K562 (cell line): ENCODE results near the gene FHIT. TPM values are rescaled to one million over a fixed set of nuclear protein-coding genes. Genes with fewer than 3 reads are reported as not detected.

ENCODE experiments used
- ATF7 ChIP-seq: fragments of 450-650 bp; IDR thresholded peaks from 2 replicates; pipeline ENCODE4 v1.7.1; 2014; ENCODE audit warnings: mild to moderate bottlenecking, moderate library complexity
- JUND ChIP-seq, 2 experiments: IDR thresholded peaks; 2 replicates in 1 of 2; 3 replicates in 1 of 2; pipeline ENCODE4 v1.6.1; 2011; ENCODE audit warnings: borderline replicate concordance in 2 of 2, low read depth in 2 of 2, low read length in 2 of 2, improper control_type of control experiment in 1 of 2, missing biosample characterization in 1 of 2, missing genetic modification characterization in 1 of 2, missing genetic modification reagents in 1 of 2
- MED1 ChIP-seq: sonication (generic); formaldehyde crosslinking; IDR thresholded peaks from 2 replicates; pipeline ENCODE4 v1.8.1; 2023; ENCODE audit warnings: missing genetic modification reagents, borderline replicate concordance
- MTA1 ChIP-seq: fragments of 450-650 bp; IDR thresholded peaks from 2 replicates; pipeline ENCODE4 v1.6.1; 2017; ENCODE audit warnings: borderline replicate concordance
- NFE2L1 ChIP-seq: fragments of 450-650 bp; IDR thresholded peaks from 2 replicates; pipeline ENCODE4 v1.6.1; 2016; ENCODE audit warnings: missing genetic modification characterization, low read depth, mild to moderate bottlenecking, missing compliant biosample characterization, moderate library complexity, borderline replicate concordance
- PRMT5 ChIP-seq: sonication (generic); formaldehyde crosslinking; IDR thresholded peaks from 2 replicates; pipeline ENCODE4 v1.5.0; 2020; ENCODE audit warnings: missing genetic modification reagents
- RBFOX2 ChIP-seq: fragments of 200-400 bp; formaldehyde crosslinking; IDR thresholded peaks from 2 replicates; pipeline ENCODE4 v1.6.1; 2017; ENCODE audit warnings: low read depth, mild to moderate bottlenecking, low read length, moderate library complexity
- SETDB1 ChIP-seq: IDR thresholded peaks from one replicate; pipeline ENCODE4 v1.6.1; 2012; ENCODE audit warnings: low read length, control low read depth, inconsistent platforms
- SFPQ ChIP-seq: fragments of 200-400 bp; formaldehyde crosslinking; IDR thresholded peaks from 2 replicates; pipeline ENCODE4 v1.6.1; 2017; ENCODE audit warnings: mild to moderate bottlenecking, low read depth, low read length, moderate library complexity
- SLC30A9 ChIP-seq: fragments of 250-450 bp; sonication (Bioruptor Pico); IDR thresholded peaks from 2 replicates; pipeline ENCODE4 v1.8.0; 2022; ENCODE audit warnings: mild to moderate bottlenecking, moderate library complexity
- ZBED1 ChIP-seq: IDR thresholded peaks from 2 replicates; pipeline ENCODE4 v1.6.1; 2014
- ZHX1 ChIP-seq: fragments of 150-350 bp; conservative IDR thresholded peaks from 2 replicates; pipeline ENCODE4 v1.6.1; 2014; ENCODE audit warnings: low read length
- ZNF143 ChIP-seq: sonication (generic); formaldehyde crosslinking; IDR thresholded peaks from 2 replicates; pipeline ENCODE4 v1.9.0; 2022; ENCODE audit warnings: mild to moderate bottlenecking, missing genetic modification reagents
- ZNF165 ChIP-seq: fragments of 250-450 bp; sonication (Bioruptor Pico); IDR thresholded peaks from 2 replicates; pipeline ENCODE4 v1.4.0; 2020; ENCODE audit warnings: borderline replicate concordance
- ZNF280A ChIP-seq: fragments of 450-650 bp; IDR thresholded peaks from 2 replicates; pipeline ENCODE4 v1.6.1; 2018; ENCODE audit warnings: mild to moderate bottlenecking, low read depth; ENCODE audit not compliant: partially characterized antibody
- ZNF311 ChIP-seq: fragments of 250-450 bp; sonication (Bioruptor Pico); IDR thresholded peaks from 2 replicates; pipeline ENCODE4 v1.4.0; 2020; ENCODE audit warnings: mild to moderate bottlenecking, moderate library complexity
- ZNF512 ChIP-seq: IDR thresholded peaks from 2 replicates; pipeline ENCODE4 v1.6.1; 2016; ENCODE audit warnings: missing genetic modification characterization, missing compliant biosample characterization
- ZNF644 ChIP-seq: fragments of 200-800 bp; sonication (Bioruptor generic); IDR thresholded peaks from 2 replicates; pipeline ENCODE4 v1.6.1; 2016; ENCODE audit warnings: low read depth, missing genetic modification characterization, missing compliant biosample characterization
- polyA plus RNA-seq, 8 experiments: library from polyadenylated mRNA; depleted of rRNA in 4 of 8; stranded (reverse) in 5 of 8; unstranded in 3 of 8; fragments of >200 nt; fragmentation: Nextera tagmentation in 2 of 8; fragmentation: Illumina TruSeq in 1 of 8; extraction: Ambion mirVana in 2 of 8; extraction: Trizol in 1 of 8; gene quantifications; 2 replicates each; pipeline versions ENCODE4 v1.2.1 to v1.2.3, GENCODE V29; 2011 to 2014; ENCODE audit warnings: inconsistent platforms in 1 of 8, missing spikeins in 1 of 8
- total RNA-seq, 7 experiments: library from RNA; depleted of rRNA in 6 of 7; stranded (reverse); fragments of >200 nt in 6 of 7; fragmentation: Illumina TruSeq in 2 of 7; extraction: Trizol in 2 of 7; gene quantifications; 2 replicates each; pipeline versions ENCODE4 v1.2.1 to v1.2.3, GENCODE V29; 2011 to 2021; ENCODE audit warnings: low replicate concordance in 1 of 7

FHIT gene
- total and polyA plus RNA-seq, 9 of the 15 experiments (the other 6 are each of a cell fraction or from before 2014, with no cell fraction given): 1.7 to 9.1 (median 4.3) TPM

- TF ChIP-seq MED1 (CRISPR knock-in tag) (no peak), RBFOX2 (no peak), JUND (IDR thresholded peaks at IDR 0.05; ENCODE audit: borderline replicate concordance, low read depth, low read length) (no peak), JUND (tag; IDR thresholded peaks at IDR 0.05; ENCODE audit: borderline replicate concordance, low read depth, low read length) (no peak), NFE2L1 (tag) (no peak), SLC30A9 (CRISPR knock-in tag) (no peak), ATF7 (no peak), ZNF512 (tag) (no peak), MTA1 (no peak), SFPQ (no peak), SETDB1 (no peak), ZNF143 (CRISPR knock-in tag) (no peak), ZNF644 (no peak), ZNF280A (no peak), ZHX1 (no peak), PRMT5 (CRISPR knock-in tag) (no peak), ZNF311 (CRISPR knock-in tag) (no peak), ZNF165 (CRISPR knock-in tag) (no peak), ZBED1 (no peak)
Observed at GRCh38 chr3:60333710-60334109, 917.5 kb downstream of the FHIT start (continued).
